GM19452 (cell line): ENCODE data around the gene PAH.
A peak's percentile ranks its signal among the peaks of the same experiment; 100 is the strongest.

Experiments
- ATAC-seq: cut with Tn5 transposase; IDR thresholded peaks from one replicate; pipeline ENCODE4 v1.9.1; 2021; ENCODE audit not compliant: unreplicated experiment

The PAH gene

GRCh38 chr12:102902093-102902492 lies 15.0 kb downstream of the PAH start:
- no peak for ATAC-seq

- no peak for ATAC-seq
These were observed 16.7 kb downstream of the PAH start for GRCh38 chr12:102900389-102900788.

- ATAC-seq = no peak
These were observed 21.0 kb downstream of the PAH start for GRCh38 chr12:102896067-102896466.

- no peak for ATAC-seq
These were observed 25.3 kb downstream of the PAH start for GRCh38 chr12:102891756-102892155.

- ATAC-seq = no peak
These were observed 28.5 kb downstream of the PAH start for GRCh38 chr12:102888511-102888910.

- ATAC-seq = no peak
These were observed 31.8 kb downstream of the PAH start for GRCh38 chr12:102885043-102885932.

GRCh38 chr12:102883204-102883799 lies 33.7 kb downstream of the PAH start:
- peak; percentile 51 for ATAC-seq

GRCh38 chr12:102880783-102881182 lies 36.3 kb downstream of the PAH start:
- no peak for ATAC-seq

- ATAC-seq = no peak
These were observed 37.8 kb downstream of the PAH start for GRCh38 chr12:102879144-102879763.

GRCh38 chr12:102876883-102877282 lies 40.2 kb downstream of the PAH start:
- no peak for ATAC-seq

GRCh38 chr12:102874819-102875218 lies 42.2 kb downstream of the PAH start:
- ATAC-seq = no peak

GRCh38 chr12:102873077-102873476 lies 44.0 kb downstream of the PAH start:
- ATAC-seq = no peak

- ATAC-seq = no peak
These were observed 46.0 kb downstream of the PAH start for GRCh38 chr12:102871014-102871413.

- no peak for ATAC-seq
These were observed 47.5 kb downstream of the PAH start for GRCh38 chr12:102869571-102869970.

GRCh38 chr12:102865821-102866615 lies 51.0 kb downstream of the PAH start:
- no peak for ATAC-seq

GRCh38 chr12:102862486-102862885 lies 54.6 kb downstream of the PAH start:
- ATAC-seq = no peak

- no peak for ATAC-seq
These were observed 65.8 kb downstream of the PAH start for GRCh38 chr12:102851246-102851645.

GRCh38 chr12:102849722-102850447 lies 67.2 kb downstream of the PAH start:
- no peak for ATAC-seq

- no peak for ATAC-seq
These were observed 68.2 kb downstream of the PAH start for GRCh38 chr12:102848832-102849231.

- ATAC-seq = no peak
These were observed 69.9 kb downstream of the PAH start for GRCh38 chr12:102847131-102847530.
